Retinal pigment epithelial cell (primary cell): ENCODE measurements around the gene HBG2.

Experiments
- DNase-seq: peaks from one replicate; pipeline ENCODE4 v3.0.0-alpha.2; 2010; ENCODE audit warnings: low read depth
- H3K4me3 ChIP-seq: 2 replicates; pipeline ENCODE4 v1.5.1; 2011; ENCODE audit warnings: mild to moderate bottlenecking, low read length, control low read depth, moderate library complexity
- TF ChIP-seq, protein P1 (sequence below): conservative IDR thresholded peaks from 2 replicates; pipeline ENCODE4 v1.5.1; 2011; ENCODE audit warnings: low read depth, low read length, control low read depth, inconsistent platforms

The HBG2 gene

DNA sequence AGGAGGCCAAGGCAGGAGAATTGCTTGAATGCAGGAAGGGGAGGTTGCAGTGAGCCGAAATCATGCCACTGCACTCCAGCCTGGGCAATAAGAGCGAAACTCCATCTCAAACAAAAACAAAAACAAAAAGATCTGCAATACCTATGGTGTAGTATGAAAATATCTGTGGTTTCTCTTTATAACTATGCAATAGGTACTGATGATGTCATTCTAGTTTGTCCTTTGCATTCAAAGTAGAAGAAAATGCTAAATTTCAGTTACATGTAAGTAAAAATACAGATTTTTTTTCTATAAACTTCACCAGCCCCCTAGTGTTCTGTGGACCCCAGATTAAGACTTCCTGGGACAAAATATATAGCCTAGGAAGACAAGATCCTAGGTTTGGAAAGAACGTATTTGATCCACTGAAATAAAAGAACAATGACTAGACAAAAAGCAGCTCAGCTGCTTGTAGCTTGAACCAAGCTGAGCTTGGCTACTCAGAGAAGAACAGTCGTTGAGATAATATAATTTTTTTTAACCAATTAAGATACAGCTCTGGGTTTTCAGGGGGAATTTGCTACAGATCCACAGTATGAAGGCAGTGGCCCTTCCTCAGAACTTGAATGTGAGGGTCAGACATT, 17.9 kb upstream of the HBG2 start:
- TF ChIP-seq, protein P1, sequence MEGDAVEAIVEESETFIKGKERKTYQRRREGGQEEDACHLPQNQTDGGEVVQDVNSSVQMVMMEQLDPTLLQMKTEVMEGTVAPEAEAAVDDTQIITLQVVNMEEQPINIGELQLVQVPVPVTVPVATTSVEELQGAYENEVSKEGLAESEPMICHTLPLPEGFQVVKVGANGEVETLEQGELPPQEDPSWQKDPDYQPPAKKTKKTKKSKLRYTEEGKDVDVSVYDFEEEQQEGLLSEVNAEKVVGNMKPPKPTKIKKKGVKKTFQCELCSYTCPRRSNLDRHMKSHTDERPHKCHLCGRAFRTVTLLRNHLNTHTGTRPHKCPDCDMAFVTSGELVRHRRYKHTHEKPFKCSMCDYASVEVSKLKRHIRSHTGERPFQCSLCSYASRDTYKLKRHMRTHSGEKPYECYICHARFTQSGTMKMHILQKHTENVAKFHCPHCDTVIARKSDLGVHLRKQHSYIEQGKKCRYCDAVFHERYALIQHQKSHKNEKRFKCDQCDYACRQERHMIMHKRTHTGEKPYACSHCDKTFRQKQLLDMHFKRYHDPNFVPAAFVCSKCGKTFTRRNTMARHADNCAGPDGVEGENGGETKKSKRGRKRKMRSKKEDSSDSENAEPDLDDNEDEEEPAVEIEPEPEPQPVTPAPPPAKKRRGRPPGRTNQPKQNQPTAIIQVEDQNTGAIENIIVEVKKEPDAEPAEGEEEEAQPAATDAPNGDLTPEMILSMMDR, result no peak
- DNase-seq, result no peak
- no peak overlapping the region for H3K4me3 ChIP-seq

DNA sequence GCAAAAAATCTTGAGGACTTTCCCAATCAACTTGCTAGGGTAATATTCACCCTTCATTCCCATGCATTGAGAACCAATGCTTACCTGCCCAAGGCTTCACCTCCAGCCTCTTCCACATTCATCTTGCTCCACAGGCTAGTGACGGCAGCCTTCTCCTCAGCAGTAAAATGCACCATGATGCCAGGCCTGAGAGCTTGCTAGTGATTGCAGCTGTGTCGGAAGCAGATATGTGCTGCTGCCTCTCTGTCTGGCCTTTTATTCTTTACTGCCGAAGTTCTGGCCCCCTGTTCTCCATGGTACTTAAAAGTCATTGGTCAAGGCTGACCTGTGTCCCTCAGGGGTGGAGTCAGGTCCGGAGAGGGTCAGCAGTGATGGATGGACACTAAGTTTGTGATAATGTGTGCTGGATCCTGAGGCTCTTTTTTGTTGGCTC, 15.2 kb upstream of the HBG2 start, which contains the start of gene HBE1:
HBE1 (minus strand) TSS at position 231 of the 433 bp plus-strand sequence; CDS start at position 176, 55 bp downstream.
- H3K4me3 ChIP-seq, result no peak within 1 kb of the TSS
- TF ChIP-seq, protein P1, result no peak
- no peak for DNase-seq

DNA sequence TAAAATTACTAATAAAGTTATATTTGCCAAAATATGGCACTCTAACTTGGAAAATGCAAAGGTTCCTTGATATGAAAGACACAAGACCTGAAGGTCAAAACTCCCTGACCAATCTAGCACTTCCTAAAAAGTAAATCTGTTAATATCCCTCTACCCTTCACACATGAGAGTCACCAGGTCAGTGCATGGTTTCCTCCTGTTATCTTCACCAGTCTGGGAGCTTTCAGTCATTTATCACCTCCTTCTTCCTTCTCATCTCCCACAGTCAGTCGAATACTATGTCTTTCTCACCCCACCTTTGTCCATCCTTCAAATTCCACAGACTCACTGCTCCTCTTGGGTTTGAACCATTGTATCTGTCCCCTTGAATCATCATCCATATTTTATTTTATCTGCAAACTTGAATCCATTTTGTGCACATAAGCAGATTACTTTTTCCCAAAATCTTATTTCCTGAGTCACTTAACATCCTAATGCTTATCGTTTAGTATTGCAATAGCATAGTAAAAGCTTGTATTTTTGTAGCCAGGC, 12.5 kb upstream of the HBG2 start:
- no peak for DNase-seq
- no peak overlapping the region for H3K4me3 ChIP-seq
- TF ChIP-seq, protein P1, result no peak

DNA sequence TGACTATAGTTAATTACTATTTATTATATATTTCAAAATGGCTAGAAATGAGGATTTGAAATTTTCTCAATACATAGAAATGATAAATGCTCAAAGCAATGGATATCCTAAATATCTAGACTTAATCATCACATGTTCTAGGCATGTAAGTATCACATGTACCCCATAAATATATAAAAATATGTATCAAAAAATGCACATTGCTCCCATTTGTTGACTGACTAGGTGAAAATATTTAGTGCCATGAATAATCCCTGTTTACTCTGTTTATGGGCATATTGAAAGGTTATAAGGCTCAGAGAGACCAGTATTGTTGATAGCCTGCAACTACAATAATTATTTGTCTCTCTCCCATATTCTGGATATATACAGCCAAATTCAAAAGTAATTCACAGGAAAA, 12.0 kb upstream of the HBG2 start:
- H3K4me3 ChIP-seq, result no peak overlapping the region
- TF ChIP-seq, protein P1, result no peak
- no peak for DNase-seq

DNA sequence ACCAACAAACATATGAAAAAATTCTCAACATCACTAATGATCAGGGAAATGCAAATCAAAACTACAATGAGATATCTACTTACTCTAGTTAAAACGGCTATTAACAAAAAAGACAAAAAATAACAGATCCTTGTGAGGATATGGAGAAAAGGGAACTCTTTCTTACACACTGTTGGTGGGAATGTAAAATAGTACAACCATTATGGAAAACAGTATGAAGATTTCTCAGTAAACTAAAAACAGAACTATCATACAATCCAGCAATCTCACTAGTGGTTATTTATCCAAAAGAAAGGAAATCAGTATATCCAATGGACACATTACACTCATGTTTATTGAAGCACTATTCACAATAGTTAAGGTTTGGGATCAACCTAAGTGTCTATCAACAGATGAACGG, 11.3 kb upstream of the HBG2 start:
- TF ChIP-seq, protein P1, result no peak
- no peak overlapping the region for H3K4me3 ChIP-seq
- DNase-seq, result no peak

DNA sequence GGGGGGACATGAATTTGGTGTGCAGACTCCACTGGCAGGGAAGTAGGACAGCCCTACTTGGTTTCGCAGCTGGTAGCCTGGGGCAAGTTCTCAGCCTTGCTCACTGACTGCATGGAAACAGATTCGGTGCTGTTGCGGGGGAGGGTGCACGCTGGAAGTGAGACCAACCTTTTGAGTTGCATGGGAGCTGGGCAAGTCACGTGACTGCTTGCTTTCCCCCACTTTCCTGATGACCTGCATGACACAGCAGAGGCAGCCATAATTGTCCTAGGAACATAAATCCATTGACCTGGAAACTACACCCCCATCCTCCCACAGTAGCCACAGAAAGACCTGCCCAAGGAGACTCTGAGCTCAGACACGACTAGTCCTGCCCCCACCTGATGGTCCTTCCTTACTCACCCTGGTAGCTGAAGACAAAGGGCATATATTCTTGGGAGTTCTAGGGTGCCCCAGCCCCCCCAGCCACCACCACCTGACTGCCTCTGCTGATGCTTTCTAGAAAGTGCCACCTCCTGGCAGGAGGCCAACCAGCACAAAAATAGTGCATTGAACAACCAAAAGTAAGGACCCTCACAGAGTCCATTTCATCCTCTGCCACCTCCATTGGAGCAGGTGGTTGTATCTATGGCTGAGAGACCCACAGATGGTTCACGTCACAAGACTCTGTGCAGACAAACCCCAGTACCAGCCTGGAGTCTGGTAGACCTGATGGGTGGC, 4.1 kb upstream of the HBG2 start:
- TF ChIP-seq, protein P1, result no peak
- DNase-seq, result no peak
- H3K4me3 ChIP-seq, result no peak overlapping the region
